SH-SY5Y (cell line): Measurements from ENCODE around the gene LGALS8.

Source experiments
- GATA2 ChIP-seq: IDR thresholded peaks from 2 replicates; pipeline ENCODE4 v1.6.1; 2011; ENCODE audit warnings: mild to moderate bottlenecking, low read depth, low read length
- GATA3 ChIP-seq: IDR thresholded peaks from 2 replicates; pipeline ENCODE4 v1.6.1; 2011; ENCODE audit warnings: low read depth, mild to moderate bottlenecking, low read length, moderate library complexity

GRCh38 chr1:236541710-236542109 is 17.9 kb downstream of the LGALS8 start:
- no peak for TF ChIP-seq GATA2
- TF ChIP-seq GATA3, result no peak
